Measurements from ENCODE around the gene SPOPL. TPM values are rescaled to one million over a fixed set of nuclear protein-coding genes. Genes with fewer than 3 reads are reported as not detected.

The SPOPL gene
- total and polyA plus RNA-seq, 9 of the 15 experiments (the other 6 are each of a cell fraction or from before 2014, with no cell fraction given), result 0.53 to 6.1 (median 4.1) TPM

DNA sequence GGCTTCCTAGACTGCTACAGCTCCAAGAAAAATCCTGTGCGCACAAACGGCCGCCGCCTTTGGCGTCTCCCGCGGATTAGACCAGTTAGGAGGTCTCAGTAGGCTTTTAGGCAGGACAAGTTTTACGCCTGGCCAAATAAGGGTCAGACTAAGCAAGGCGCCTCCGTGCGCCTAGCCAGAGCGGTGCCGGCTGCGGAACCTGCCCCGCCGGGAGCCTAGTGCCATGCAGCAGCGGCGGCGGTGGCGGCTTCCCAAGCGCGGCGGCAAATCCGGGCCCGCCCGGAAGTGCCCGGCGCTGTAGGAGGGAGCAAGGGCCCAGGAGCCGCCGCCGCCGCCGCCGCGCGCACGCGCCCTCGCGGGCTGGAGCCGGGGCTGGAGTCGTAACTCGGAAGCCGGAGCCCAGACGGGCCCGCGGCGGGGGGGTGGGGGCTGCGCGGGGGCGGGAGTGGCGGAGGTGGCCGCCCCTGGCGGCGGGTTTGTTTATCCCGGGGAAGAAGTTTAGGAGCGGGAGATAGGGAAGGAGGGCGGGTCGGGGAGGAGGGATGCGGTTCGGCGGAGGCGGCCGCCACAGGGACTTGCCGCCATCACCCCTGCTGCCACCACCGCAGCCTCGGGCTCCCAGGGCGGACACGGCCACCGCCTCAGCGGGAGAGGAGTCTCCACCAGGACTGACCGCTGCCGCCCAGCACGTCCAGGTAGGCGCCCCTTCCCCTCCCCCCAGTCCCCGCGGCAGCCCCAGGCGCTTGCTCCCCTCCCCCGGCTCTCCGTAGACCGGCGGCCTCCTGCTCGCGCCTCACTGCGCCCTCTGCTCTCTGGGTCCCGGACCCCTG lies at the start of gene SPOPL (continued):
- TF ChIP-seq, protein P1, sequence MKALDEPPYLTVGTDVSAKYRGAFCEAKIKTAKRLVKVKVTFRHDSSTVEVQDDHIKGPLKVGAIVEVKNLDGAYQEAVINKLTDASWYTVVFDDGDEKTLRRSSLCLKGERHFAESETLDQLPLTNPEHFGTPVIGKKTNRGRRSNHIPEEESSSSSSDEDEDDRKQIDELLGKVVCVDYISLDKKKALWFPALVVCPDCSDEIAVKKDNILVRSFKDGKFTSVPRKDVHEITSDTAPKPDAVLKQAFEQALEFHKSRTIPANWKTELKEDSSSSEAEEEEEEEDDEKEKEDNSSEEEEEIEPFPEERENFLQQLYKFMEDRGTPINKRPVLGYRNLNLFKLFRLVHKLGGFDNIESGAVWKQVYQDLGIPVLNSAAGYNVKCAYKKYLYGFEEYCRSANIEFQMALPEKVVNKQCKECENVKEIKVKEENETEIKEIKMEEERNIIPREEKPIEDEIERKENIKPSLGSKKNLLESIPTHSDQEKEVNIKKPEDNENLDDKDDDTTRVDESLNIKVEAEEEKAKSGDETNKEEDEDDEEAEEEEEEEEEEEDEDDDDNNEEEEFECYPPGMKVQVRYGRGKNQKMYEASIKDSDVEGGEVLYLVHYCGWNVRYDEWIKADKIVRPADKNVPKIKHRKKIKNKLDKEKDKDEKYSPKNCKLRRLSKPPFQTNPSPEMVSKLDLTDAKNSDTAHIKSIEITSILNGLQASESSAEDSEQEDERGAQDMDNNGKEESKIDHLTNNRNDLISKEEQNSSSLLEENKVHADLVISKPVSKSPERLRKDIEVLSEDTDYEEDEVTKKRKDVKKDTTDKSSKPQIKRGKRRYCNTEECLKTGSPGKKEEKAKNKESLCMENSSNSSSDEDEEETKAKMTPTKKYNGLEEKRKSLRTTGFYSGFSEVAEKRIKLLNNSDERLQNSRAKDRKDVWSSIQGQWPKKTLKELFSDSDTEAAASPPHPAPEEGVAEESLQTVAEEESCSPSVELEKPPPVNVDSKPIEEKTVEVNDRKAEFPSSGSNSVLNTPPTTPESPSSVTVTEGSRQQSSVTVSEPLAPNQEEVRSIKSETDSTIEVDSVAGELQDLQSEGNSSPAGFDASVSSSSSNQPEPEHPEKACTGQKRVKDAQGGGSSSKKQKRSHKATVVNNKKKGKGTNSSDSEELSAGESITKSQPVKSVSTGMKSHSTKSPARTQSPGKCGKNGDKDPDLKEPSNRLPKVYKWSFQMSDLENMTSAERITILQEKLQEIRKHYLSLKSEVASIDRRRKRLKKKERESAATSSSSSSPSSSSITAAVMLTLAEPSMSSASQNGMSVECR (CRISPR knock-in tag; IDR thresholded peaks at IDR 0.05), result no peak; the same call in 1 of the 2 replicates
- TF ChIP-seq, protein P2, sequence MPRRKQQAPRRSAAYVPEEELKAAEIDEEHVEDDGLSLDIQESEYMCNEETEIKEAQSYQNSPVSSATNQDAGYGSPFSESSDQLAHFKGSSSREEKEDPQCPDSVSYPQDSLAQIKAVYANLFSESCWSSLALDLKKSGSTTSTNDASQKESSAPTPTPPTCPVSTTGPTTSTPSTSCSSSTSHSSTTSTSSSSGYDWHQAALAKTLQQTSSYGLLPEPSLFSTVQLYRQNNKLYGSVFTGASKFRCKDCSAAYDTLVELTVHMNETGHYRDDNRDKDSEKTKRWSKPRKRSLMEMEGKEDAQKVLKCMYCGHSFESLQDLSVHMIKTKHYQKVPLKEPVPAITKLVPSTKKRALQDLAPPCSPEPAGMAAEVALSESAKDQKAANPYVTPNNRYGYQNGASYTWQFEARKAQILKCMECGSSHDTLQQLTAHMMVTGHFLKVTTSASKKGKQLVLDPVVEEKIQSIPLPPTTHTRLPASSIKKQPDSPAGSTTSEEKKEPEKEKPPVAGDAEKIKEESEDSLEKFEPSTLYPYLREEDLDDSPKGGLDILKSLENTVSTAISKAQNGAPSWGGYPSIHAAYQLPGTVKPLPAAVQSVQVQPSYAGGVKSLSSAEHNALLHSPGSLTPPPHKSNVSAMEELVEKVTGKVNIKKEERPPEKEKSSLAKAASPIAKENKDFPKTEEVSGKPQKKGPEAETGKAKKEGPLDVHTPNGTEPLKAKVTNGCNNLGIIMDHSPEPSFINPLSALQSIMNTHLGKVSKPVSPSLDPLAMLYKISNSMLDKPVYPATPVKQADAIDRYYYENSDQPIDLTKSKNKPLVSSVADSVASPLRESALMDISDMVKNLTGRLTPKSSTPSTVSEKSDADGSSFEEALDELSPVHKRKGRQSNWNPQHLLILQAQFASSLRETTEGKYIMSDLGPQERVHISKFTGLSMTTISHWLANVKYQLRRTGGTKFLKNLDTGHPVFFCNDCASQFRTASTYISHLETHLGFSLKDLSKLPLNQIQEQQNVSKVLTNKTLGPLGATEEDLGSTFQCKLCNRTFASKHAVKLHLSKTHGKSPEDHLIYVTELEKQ (CRISPR knock-in tag; IDR thresholded peaks at IDR 0.05), result no peak
- TF ChIP-seq, protein P3, sequence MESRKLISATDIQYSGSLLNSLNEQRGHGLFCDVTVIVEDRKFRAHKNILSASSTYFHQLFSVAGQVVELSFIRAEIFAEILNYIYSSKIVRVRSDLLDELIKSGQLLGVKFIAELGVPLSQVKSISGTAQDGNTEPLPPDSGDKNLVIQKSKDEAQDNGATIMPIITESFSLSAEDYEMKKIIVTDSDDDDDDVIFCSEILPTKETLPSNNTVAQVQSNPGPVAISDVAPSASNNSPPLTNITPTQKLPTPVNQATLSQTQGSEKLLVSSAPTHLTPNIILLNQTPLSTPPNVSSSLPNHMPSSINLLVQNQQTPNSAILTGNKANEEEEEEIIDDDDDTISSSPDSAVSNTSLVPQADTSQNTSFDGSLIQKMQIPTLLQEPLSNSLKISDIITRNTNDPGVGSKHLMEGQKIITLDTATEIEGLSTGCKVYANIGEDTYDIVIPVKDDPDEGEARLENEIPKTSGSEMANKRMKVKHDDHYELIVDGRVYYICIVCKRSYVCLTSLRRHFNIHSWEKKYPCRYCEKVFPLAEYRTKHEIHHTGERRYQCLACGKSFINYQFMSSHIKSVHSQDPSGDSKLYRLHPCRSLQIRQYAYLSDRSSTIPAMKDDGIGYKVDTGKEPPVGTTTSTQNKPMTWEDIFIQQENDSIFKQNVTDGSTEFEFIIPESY (CRISPR knock-in tag; IDR thresholded peaks at IDR 0.05), result no peak
- TF ChIP-seq, protein P4, sequence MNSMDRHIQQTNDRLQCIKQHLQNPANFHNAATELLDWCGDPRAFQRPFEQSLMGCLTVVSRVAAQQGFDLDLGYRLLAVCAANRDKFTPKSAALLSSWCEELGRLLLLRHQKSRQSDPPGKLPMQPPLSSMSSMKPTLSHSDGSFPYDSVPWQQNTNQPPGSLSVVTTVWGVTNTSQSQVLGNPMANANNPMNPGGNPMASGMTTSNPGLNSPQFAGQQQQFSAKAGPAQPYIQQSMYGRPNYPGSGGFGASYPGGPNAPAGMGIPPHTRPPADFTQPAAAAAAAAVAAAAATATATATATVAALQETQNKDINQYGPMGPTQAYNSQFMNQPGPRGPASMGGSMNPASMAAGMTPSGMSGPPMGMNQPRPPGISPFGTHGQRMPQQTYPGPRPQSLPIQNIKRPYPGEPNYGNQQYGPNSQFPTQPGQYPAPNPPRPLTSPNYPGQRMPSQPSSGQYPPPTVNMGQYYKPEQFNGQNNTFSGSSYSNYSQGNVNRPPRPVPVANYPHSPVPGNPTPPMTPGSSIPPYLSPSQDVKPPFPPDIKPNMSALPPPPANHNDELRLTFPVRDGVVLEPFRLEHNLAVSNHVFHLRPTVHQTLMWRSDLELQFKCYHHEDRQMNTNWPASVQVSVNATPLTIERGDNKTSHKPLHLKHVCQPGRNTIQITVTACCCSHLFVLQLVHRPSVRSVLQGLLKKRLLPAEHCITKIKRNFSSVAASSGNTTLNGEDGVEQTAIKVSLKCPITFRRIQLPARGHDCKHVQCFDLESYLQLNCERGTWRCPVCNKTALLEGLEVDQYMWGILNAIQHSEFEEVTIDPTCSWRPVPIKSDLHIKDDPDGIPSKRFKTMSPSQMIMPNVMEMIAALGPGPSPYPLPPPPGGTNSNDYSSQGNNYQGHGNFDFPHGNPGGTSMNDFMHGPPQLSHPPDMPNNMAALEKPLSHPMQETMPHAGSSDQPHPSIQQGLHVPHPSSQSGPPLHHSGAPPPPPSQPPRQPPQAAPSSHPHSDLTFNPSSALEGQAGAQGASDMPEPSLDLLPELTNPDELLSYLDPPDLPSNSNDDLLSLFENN (IDR thresholded peaks at IDR 0.05; ENCODE audit: low read depth in 2 of 2, low read length in 2 of 2), result no peak
- TF ChIP-seq PTTG1 (tag; IDR thresholded peaks at IDR 0.05; ENCODE audit: low read depth) (no peak), NFXL1 (CRISPR knock-in tag; IDR thresholded peaks at IDR 0.05) (no peak), SPI1 (IDR thresholded peaks at IDR 0.05; ENCODE audit: borderline replicate concordance, low read depth, low read length) (no peak), NELFE (IDR thresholded peaks at IDR 0.05; ENCODE audit: insufficient read depth, insufficient read length) (no peak), ZKSCAN8 (CRISPR knock-in tag; IDR thresholded peaks at IDR 0.05) (no peak), MEIS2 (IDR thresholded peaks at IDR 0.05; ENCODE audit: partially characterized antibody) (no peak), RBM39 (optimal IDR thresholded peaks at IDR 0.05; ENCODE audit: low read depth, low read length) (no peak)
